ENCODE measurements around the gene GRWD1.
"Not testable (repeated sequence)": the region's sequence is repeated elsewhere in the genome, so short reads cannot be mapped to it uniquely, and the experiment has no call there.

The GRWD1 gene

DNA sequence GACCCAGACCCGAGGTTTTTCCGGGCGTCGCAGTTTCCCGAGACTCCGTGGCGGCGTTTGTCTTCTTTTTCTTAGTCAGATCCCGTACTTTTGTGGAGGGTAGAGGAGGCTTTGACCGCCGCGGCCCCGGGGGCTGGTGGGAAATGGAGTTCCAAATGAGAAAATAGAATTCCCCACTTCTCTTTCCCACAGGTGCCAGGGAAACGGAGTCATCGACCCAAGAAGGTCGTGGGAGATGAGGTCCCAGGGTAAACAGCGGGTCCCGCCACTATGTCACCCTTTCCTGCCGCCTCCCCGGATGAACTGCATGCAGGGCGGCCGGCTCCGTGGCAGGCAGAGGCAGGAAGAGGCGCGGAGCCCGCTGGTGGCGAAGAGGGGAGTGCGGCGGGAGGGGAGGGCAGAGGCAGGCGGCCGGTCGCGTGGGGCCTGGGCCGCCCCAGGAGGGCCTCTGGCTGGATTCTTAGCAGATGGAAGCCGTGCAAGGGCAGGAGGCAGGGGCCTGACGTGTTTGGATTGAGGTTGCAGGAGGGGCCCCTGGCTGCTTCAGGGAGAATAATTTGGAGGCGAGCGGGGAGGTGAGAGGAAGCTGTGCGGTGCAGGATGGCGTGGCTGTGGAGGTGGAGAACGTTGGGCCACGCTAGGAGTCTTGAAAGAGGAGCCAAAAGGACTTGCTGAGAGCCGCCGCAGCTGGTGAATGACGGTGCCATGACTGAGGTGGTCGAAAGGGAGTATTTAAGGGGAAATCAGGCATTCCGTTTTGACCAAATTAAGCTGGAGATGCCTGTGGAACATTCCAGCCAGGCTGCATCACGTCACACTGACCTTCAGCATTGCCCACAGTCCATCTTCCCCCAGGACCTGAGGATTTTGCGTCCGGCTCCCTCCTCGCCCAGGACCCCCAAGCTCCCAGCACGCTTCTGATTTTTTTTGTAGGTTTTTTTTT is 35.0 kb downstream of the GRWD1 start:
- DNase-seq, result peak; percentile 72

- no peak for DNase-seq
These were observed 36.3 kb downstream of the GRWD1 start for GRCh38 chr19:48481846-48482639.

DNA sequence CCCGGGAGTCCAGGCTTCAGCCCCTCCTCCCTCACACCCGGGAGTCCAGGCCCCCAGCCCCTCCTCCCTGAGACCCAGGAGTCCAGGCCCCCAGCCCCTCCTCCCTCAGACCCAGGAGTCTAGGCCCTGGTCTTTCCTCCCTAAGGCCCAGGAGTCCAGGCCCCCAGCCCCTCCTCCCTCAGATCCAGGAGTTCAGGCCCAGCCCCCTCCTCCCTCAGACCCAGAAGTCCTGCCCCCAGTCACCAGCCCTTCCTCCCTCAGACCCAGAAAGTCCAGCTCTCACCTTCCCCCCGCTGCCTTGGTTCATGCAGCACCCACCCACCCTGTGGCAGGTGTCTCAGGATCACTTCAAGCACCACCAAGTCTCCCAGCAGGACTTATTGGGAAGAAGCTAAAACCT is 37.5 kb downstream of the GRWD1 start:
- no peak for DNase-seq

DNA sequence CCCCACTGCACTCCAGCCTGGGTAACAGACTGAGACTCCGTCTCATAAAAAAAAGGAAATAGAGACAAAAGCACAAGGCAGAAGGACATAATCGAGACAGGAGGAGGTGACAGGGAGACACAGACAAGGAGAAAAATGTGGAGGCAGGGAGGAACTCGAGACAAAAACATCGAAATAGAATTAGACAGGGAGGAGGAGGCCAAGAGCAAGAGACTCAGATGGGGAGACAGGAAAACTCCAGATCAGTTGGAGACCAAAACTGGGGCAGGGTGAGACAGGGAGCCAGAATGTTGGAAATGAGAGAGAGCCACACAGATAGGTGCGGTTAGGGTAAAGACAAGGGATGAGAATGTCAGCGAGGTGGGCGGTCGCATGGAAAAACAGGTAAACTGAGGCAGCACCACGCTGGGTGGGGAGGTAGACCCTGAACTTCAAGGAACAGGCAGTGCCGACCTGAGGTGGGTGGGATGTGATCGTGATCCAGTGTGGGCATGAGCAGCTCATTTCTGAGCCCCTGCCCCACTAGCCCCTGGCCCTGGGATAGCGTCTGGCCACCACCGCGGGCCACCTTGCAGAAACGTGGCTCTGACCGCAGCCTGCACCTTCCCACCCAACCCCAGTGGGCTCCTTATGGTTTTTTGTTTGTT is 38.6 kb downstream of the GRWD1 start:
- DNase-seq, result no peak

DNA sequence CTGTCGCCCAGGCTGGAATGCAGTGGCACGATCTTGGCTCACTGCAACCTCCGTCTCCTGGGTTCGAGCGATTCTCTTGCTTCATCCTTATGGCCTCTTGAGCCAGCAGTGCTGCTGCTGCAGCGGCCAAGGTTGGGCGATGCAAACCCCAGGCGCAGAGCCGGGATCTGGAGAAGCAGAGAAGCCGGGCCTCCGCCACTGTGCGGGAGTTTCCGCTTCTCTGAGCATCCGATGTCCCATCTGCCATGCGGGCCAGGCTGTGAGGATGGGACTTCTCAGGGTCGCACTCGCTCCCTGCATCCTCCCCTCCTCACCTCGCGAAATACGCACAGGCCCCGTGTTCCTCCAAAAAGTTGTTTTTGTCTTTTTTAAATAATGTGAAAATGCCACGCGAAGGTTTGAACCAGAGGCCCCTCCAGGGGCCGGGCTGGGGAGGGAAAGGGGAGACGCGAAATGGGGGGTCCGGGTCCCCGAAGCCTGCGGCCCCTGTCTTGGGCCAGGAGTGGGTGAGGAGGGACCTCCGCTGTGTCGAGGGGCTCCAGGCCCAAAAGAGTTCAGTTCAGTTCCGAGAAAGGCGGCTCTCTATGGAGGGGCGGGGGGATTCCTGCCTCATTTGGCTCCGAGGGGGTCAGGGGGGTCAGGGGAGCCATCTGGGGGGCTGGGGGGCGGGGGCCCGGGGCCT is 39.3 kb downstream of the GRWD1 start:
- no peak for DNase-seq

GRCh38 chr19:48486706-48487105 is 40.9 kb downstream of the GRWD1 start:
- DNase-seq, result not testable (repeated sequence)

DNA sequence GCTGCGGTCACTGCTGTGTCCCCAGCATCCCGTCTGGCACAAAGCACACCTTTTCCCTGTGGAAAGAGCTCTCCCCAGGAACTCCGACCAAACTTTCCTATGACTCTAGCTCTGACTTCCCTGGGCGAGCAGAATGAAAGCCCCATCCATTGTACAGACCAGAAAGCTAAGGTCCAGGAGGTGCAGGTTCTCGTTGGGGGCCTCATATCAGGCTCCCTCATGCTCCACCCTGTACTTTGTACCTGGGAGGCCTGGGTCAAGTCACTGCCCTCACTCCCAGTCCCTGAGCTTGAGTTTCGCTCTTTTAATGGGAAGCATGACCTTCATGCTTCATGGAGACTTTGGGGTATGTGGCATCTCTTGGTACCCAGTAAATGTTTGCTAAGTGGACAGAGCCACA is 41.8 kb downstream of the GRWD1 start:
- DNase-seq, result no peak

DNA sequence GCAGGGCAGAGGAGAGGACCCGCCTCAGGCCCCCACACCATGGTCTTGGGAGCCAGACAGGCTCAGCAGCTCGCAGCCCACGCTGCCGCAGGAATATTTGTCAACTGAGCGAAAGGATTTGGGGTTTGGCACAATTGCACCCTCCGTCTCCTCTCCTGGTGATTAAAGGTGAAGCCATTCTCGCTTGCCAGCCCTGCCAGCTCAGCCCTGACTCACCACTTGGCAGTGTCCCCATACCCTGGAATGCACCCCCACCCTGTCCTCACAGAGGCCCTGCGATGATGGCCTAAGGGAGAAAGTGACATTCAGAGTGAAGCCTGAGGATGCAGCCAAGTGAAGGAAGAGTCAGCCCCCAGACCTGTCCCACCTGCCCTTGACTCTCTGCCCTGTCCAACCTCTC is 42.2 kb downstream of the GRWD1 start:
- DNase-seq, result no peak

GRCh38 chr19:48488478-48488877 is 42.7 kb downstream of the GRWD1 start:
- DNase-seq, result not testable (repeated sequence)

GRCh38 chr19:48489608-48490216 is 43.9 kb downstream of the GRWD1 start:
- DNase-seq, result peak; percentile 95

DNA sequence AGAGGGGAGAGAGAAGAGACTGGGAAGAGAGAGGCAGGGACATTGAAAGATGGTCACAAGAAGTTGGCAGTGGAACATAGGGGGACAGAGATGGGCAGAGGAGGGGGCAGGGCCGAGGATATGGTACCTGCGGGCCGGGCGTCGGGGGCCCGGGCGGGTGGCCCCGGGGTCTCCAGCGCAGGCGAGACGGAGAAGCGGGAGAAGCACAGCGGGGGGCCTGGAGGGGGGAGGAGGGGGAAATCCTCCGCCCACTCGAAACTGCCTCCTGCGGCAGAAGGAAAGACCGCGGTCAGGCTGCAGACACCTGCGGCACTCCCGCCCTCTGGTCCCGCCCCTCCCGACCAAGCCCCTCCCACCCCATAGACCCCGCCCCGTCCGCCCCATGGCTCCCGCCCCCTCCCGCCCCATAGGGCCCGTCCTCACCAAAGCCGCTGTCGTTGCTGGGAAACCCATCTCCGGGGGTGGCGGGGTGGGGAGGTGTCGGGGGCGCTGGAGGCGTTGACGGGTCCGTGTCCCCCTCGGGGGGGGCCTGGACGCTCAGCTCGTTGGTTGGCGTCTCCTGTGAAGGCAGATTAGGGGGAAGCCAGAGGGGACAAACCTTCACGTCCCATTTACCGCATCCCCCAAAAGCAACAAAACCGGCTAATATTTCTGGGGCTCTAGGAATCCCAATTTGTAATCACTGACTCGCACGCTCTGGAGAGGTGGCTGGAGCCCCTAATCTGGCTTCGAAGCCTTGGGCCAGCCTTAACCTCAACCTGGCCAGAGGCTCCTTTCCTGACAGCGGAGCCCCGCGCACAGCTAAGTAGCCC is 45.4 kb downstream of the GRWD1 start:
- DNase-seq, result peak; percentile 65

- DNase-seq, result no peak
These were observed 46.0 kb downstream of the GRWD1 start for GRCh38 chr19:48491793-48492123.

- DNase-seq, result peak; percentile 91
These were observed 47.3 kb downstream of the GRWD1 start for GRCh38 chr19:48492925-48493717.

DNA sequence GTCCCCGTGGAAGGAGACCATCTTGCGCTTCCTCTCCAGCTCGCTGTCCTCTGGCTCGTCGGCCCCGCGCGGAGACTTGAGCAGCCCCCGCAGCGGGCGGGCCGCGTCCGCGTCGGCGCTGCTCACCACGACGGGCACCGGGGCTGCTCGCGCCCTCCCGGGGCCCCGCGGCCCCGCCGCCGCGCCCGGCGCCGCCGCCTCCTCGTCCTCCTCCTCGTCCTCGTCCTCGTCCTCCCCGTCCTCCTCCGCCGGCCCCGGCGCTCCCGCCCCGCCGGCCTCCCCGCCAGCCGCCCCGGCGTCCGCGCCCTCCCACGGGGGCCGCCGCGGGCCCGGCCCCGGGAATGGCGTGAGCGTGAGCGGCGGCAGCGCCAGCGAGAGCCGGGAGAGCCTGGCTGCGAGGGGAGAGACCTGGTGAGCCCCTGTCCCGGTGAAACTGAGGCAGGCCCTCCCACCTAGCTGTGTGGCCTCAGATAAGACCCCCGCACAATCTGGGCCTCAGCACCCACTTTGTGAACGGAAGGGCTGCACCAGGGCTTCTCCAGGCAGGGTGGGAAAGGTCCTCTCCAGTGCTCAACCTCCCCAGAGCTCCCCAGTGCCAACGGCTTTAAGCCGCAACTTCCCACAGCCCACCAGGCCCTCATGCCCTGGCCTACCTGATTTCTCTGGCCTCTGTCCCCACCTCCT is 48.1 kb downstream of the GRWD1 start:
- DNase-seq, result no peak

DNA sequence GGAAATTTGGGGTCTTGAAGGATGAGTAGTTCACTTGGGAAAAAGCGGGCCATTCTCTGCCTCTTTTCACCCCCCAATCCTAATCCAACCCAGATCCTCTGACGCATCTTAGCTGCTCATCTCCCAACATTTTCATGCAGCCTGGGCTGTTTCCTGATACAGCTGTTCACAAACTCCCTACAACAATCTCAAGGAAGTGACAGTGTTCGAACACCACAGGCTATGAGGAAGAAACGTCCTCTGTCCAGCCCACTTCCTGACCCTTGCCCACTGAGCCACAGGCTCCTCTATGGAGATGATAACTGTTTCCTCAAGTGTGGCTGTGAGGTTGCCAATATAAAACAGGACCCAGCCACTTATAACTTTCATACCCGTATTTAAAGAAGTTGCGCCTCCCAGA is 49.6 kb downstream of the GRWD1 start:
- no peak for DNase-seq

DNA sequence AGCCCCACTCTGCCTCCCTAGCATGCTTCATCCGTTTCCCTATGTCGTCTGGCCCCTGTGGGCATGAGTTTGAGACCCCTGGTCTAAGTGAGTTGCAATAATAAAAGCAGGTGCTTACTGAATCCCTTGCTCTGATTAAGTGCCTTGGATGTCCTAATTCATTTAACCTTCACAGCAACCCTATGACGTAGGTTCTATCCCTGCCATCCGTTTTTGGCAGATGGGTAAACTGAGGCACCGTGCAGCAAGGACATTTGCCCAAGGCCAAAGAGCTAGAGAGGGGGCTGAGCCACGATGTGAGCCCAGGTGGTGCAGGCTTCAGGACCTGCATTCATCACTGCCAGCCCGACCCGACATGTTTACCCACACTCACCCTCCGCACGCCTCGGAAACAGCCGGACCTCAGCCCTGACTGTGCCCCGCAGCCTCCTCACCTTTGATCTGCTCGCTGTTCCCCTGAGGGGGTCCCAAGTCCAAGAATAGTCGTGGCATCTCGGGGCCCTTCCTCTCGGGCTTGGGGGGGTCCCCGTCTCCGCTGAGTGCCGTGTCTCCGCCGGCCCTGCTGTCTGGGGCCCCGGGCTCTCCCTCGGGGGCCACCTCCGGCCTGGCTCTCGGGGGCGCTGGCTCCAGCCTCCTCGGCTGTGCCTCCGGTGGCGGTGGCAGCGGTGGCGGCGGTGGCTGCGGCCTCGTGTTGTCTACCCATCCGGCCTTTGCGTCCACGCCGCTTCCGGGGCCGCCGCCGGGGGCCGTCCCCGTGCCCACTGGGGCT is 51.4 kb downstream of the GRWD1 start:
- no peak for DNase-seq

DNA sequence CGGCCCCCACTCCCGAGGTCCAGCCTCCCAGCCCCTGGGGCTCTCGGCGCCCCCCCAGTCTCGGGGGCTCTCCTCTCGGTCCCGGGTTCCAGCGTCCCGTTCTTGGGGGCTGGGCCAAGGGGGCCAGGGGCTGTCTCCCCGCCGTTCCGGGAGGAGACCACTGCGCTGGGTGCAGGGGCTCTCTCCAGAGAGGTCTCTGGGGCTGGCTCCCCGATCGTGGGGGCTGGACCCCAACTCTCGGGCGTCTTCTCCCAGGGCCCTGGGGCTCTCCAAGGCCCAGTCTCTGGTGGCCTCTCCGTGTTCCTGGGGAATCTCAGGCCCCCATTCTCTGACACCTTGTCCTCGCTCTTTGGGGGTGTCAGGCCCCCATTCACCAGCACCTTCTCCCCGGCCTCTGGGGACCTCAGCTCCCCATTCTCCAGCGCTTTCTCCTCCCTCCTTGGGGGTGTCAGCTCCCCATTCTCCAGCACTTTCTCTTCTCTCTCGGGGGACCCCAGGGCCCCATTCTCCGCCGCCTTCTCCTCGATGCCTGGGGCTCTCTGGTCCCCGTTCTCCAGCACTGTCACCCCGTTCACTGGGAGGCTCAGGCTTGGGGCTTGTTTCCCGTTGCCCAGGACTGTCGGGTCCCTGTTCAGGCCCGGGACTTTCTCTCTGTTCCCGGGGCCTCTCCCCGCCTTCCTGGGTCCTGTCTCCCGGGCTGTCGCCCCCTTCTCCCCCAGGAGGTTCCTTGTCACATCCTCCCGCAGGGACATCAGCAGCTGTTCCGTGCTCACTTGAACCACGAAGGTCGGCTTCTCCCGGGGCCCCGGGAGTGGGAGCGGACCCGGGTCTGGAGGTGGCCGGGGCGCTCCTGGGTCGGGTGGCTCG is 52.2 kb downstream of the GRWD1 start:
- DNase-seq, result no peak

DNA sequence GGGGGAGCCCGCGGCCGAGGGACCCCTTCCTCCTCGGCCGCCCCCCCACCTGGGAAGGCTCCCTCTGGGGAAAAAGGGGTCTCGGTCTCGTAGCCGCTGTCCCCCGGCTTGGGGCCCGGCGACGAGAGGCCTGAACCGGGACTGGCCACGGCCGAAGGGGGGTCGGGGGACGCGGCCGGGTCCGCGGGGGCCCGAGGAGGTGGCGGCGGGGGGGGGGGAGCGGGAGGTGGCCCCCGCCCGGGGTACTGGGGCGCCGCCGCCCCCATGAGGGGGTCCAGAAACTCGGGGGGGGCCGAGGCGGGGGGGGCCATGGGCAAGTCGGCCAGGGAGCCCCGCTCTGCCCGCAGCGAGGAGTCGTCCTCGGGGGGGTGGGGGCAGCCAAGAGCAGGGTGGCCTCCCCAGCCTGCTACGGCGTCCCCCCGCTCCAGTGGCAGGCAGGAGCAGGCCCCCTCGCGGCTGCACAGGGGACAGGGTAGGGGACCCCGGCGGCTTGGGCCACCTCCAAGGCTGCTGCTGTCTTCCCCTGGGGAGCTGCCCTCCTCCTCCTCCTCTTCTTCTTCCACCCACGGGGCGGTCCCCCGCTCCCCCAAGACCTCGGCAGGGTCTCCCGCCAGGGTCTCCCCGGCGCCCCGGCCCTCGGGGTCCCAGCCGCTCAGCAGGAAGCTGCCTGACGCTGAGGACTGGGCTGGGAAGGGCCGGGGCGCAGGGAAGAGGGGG is 53.0 kb downstream of the GRWD1 start:
- DNase-seq, result no peak
